ENCODE data around the gene WWP2. TPM values are rescaled to one million over a fixed set of nuclear protein-coding genes. Genes with fewer than 3 reads are reported as not detected.
"Not testable (repeated sequence)": the region's sequence is repeated elsewhere in the genome, so short reads cannot be mapped to it uniquely, and the experiment has no call there.

WWP2 gene
- total RNA-seq, 1 experiment from 2014 or later = 40.2 TPM

DNA sequence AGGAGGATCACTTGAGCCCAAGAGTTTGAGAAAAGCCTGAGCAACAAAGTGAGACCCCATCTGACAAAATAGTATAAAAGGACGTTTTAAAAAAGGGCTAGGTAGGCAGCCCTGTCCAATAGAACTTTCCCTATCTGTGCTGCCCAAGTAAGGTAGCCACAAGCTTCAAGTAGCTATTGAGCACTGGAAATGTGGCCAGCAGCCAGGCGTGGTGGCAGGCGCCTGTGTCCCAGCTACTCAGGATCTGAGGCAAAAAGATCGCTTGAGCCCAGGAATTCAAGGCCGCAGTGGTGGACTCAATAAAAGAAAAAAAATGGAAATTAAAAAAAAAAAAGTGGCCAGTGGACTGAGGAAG, 34.2 kb upstream of the WWP2 start:
- no peaks in the 10 kb centered on the region for H3K9me3 ChIP-seq (ENCODE audit: control insufficient read depth, low read depth, low read length)
- no peaks in the 10 kb centered on the region for H3K27me3 ChIP-seq (ENCODE audit: insufficient read depth, low read length)
- H3K4ac ChIP-seq (ENCODE audit: low read depth, low read length) = no peak overlapping the region
- Mint-ChIP-seq H3K27me3 (ENCODE audit: low read depth) (no peaks in the 10 kb centered on the region), H3K27ac (peak overlapping the region; percentile 85 to 100 (median 92); a peak in 5 of 7 replicates), H3K9me3 (no peaks in the 10 kb centered on the region; a peak in 1 of 5 replicates), H3K4me1 (peaks cover 25 to 40% of the 10 kb centered on the region in 2 experiments), H3K4me3 (peak overlapping the region; percentile 81 to 91), H3K36me3 (ENCODE audit: insufficient read depth in 1 of 3, low read depth in 3 of 3) (peaks cover 0 to 5% (median 5%) of the 10 kb centered on the region in 3 experiments; a peak in 2 of 7 replicates)
- WGBS (ENCODE audit: extremely low coverage, insufficient read length, low lambda C conversion rate) = no CpG with 5 or more reads among the region's 5 CpGs
- no peak overlapping the region for H3K14ac ChIP-seq (ENCODE audit: insufficient read depth, low read length)
- no peak overlapping the region for H2BK15ac ChIP-seq (ENCODE audit: low read depth, low read length)
- H3K9ac ChIP-seq (ENCODE audit: extremely low read depth, insufficient read length, low read length) = no peak overlapping the region
- H2BK12ac ChIP-seq (ENCODE audit: insufficient read length, low read depth, low read length) = no peak overlapping the region
- H3K18ac ChIP-seq (ENCODE audit: insufficient read length, low read depth, low read length) = no peak overlapping the region
- H2AFZ ChIP-seq (ENCODE audit: low read length) = no peak overlapping the region
- no peak overlapping the region for H3K56ac ChIP-seq (ENCODE audit: insufficient read length, low read depth, low read length)
- peaks cover 2% of the 10 kb centered on the region; the same call in 1 of the 2 replicates for H3K79me2 ChIP-seq (ENCODE audit: insufficient read depth, low read length)
- DNase-seq = no peak
- no peak overlapping the region for H4K8ac ChIP-seq (replicated peaks; ENCODE audit: insufficient read length, low read depth, low read length)
- no peak overlapping the region for H3K23ac ChIP-seq (ENCODE audit: insufficient read length, low read depth, low read length)
- no peak overlapping the region for H3K27ac ChIP-seq (ENCODE audit: insufficient read length, low read depth, low read length)
- no peaks in the 10 kb centered on the region for H3K79me1 ChIP-seq (ENCODE audit: insufficient read depth, low read depth, low read length, poor library complexity, severe bottlenecking)
- no peak overlapping the region for H3T11ph ChIP-seq (ENCODE audit: low read length)
- H3K23me2 ChIP-seq (ENCODE audit: insufficient read length, low read depth, low read length, poor library complexity, severe bottlenecking) = peaks cover 12% of the 10 kb centered on the region
- no peak overlapping the region for H2BK20ac ChIP-seq (ENCODE audit: low read depth, low read length, poor library complexity, severe bottlenecking)
- H4K5ac ChIP-seq (ENCODE audit: insufficient read length, low read depth, low read length) = no peak overlapping the region
- no peaks in the 10 kb centered on the region for H4K20me1 ChIP-seq (ENCODE audit: control insufficient read depth, insufficient read depth, insufficient read length)
- peak overlapping the region; percentile 78 for H3K4me2 ChIP-seq (ENCODE audit: insufficient read depth, insufficient read length, low read length)
- no peak overlapping the region for H2BK5ac ChIP-seq (ENCODE audit: insufficient read length, low read length)
- H2AK5ac ChIP-seq (ENCODE audit: insufficient read length, low read length) = no peak overlapping the region
- TF ChIP-seq, protein P1, sequence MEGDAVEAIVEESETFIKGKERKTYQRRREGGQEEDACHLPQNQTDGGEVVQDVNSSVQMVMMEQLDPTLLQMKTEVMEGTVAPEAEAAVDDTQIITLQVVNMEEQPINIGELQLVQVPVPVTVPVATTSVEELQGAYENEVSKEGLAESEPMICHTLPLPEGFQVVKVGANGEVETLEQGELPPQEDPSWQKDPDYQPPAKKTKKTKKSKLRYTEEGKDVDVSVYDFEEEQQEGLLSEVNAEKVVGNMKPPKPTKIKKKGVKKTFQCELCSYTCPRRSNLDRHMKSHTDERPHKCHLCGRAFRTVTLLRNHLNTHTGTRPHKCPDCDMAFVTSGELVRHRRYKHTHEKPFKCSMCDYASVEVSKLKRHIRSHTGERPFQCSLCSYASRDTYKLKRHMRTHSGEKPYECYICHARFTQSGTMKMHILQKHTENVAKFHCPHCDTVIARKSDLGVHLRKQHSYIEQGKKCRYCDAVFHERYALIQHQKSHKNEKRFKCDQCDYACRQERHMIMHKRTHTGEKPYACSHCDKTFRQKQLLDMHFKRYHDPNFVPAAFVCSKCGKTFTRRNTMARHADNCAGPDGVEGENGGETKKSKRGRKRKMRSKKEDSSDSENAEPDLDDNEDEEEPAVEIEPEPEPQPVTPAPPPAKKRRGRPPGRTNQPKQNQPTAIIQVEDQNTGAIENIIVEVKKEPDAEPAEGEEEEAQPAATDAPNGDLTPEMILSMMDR (conservative IDR thresholded peaks at IDR 0.05) = no peak
- no peak overlapping the region for H4K91ac ChIP-seq (ENCODE audit: insufficient read length, low read depth, low read length)
- H3K4me1 ChIP-seq (ENCODE audit: insufficient read depth, low read length) = no peaks in the 10 kb centered on the region; the same call in 1 of the 2 replicates
- H2BK120ac ChIP-seq (ENCODE audit: low read depth, low read length, poor library complexity, severe bottlenecking) = no peak overlapping the region

DNA sequence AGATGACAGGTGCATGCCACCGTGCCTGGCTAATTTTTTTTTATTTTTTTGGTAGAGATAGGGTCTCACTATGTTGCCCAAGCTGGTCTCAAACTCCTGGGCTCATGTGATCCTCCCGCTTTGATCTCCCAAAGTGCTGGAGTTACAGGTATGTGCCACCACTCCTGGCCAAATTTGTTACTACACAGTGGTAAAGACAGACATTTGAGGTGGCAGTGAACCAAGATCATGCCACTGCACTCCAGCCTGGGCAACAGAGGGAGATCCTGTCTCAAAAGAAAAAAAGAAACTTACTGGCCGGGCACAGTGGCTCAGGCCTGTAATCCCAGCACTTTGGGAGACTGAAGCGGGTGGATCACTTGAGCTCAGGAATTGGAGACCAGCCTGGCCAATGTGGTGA, 33.1 kb upstream of the WWP2 start:
- H3K23me2 ChIP-seq (ENCODE audit: insufficient read length, low read depth, low read length, poor library complexity, severe bottlenecking) = peaks cover 12% of the 10 kb centered on the region
- not testable (repeated sequence) for H3T11ph ChIP-seq (ENCODE audit: low read length); H3K27me3 ChIP-seq (ENCODE audit: insufficient read depth, low read length); H2AFZ ChIP-seq (ENCODE audit: low read length); H2BK12ac ChIP-seq (ENCODE audit: insufficient read length, low read depth, low read length); H4K5ac ChIP-seq (ENCODE audit: insufficient read length, low read depth, low read length); H3K27me3 Mint-ChIP-seq (ENCODE audit: low read depth); H3K79me1 ChIP-seq (ENCODE audit: insufficient read depth, low read depth, low read length, poor library complexity, severe bottlenecking); H3K23ac ChIP-seq (ENCODE audit: insufficient read length, low read depth, low read length); H2BK20ac ChIP-seq (ENCODE audit: low read depth, low read length, poor library complexity, severe bottlenecking); H3K9me3 Mint-ChIP-seq; H2BK15ac ChIP-seq (ENCODE audit: low read depth, low read length); H3K14ac ChIP-seq (ENCODE audit: insufficient read depth, low read length); H3K4me1 ChIP-seq (ENCODE audit: insufficient read depth, low read length); H3K4me3 Mint-ChIP-seq; H3K4ac ChIP-seq (ENCODE audit: low read depth, low read length); H2AK5ac ChIP-seq (ENCODE audit: insufficient read length, low read length); H2BK5ac ChIP-seq (ENCODE audit: insufficient read length, low read length); H2BK120ac ChIP-seq (ENCODE audit: low read depth, low read length, poor library complexity, severe bottlenecking); H3K9me3 ChIP-seq (ENCODE audit: control insufficient read depth, low read depth, low read length); DNase-seq; H4K20me1 ChIP-seq (ENCODE audit: control insufficient read depth, insufficient read depth, insufficient read length); H3K36me3 Mint-ChIP-seq (ENCODE audit: insufficient read depth in 1 of 3, low read depth in 3 of 3); H3K4me2 ChIP-seq (ENCODE audit: insufficient read depth, insufficient read length, low read length); H3K9ac ChIP-seq (ENCODE audit: extremely low read depth, insufficient read length, low read length); H3K56ac ChIP-seq (ENCODE audit: insufficient read length, low read depth, low read length); H4K91ac ChIP-seq (ENCODE audit: insufficient read length, low read depth, low read length); H3K79me2 ChIP-seq (ENCODE audit: insufficient read depth, low read length); H3K27ac ChIP-seq (ENCODE audit: insufficient read length, low read depth, low read length); H4K8ac ChIP-seq (replicated peaks; ENCODE audit: insufficient read length, low read depth, low read length); H3K18ac ChIP-seq (ENCODE audit: insufficient read length, low read depth, low read length)
- no CpG with 5 or more reads among the region's 4 CpGs for WGBS (ENCODE audit: extremely low coverage, insufficient read length, low lambda C conversion rate)
- H3K27ac Mint-ChIP-seq = peak overlapping the region in 1 of 3 experiments; percentile 8; a peak in 2 of 7 replicates
- peaks cover 23 to 40% of the 10 kb centered on the region in 2 experiments for H3K4me1 Mint-ChIP-seq

All from H9 (cell line).